G401 (cell line): ENCODE measurements around the gene PROZ. TPM values are rescaled to one million over a fixed set of nuclear protein-coding genes. Genes with fewer than 3 reads are reported as not detected.
"Not testable (repeated sequence)": the region's sequence is repeated elsewhere in the genome, so short reads cannot be mapped to it uniquely, and the experiment has no call there.

Source experiments
- DNase-seq: peaks from one replicate; pipeline ENCODE4 v3.0.0-alpha.2; 2015; ENCODE audit warnings: low spot score
- in situ Hi-C: cut with HindIII; loops from 2 replicates; pipeline ENCODE4 v1.10.0; 2016; ENCODE audit warnings: low sequenced_read_pairs, mixed read lengths
- total RNA-seq: library from RNA; depleted of rRNA; stranded (reverse); fragments of >200 nt; shearing (Covaris generic); gene quantifications from 2 replicates; pipeline ENCODE4 v1.2.3, GENCODE V29; 2014; rRNA removed

Gene PROZ
- total RNA-seq = not detected in 2 replicates

- no peak for DNase-seq
- in situ Hi-C loops = no loop called here
Measured at GRCh38 chr13:113157929-113158747, at the start of gene PROZ. PROZ (plus strand) TSS chr13:113158648; CDS start chr13:113158661, 13 bp downstream.

GRCh38 chr13:113109151-113110047 lies 49.0 kb upstream of the PROZ start:
- in situ Hi-C loops = no loop called here
- no peak for DNase-seq

GRCh38 chr13:113110048-113110851 lies 48.2 kb upstream of the PROZ start:
- DNase-seq = no peak
- in situ Hi-C loops = no loop called here

GRCh38 chr13:113110852-113111315 lies 47.6 kb upstream of the PROZ start:
- no peak for DNase-seq
- in situ Hi-C loops = no loop called here

- DNase-seq, in situ Hi-C loops: not testable (repeated sequence)
Measured at GRCh38 chr13:113111821-113112220, 46.6 kb upstream of the PROZ start.

GRCh38 chr13:113112475-113112874 lies 46.0 kb upstream of the PROZ start:
- DNase-seq, in situ Hi-C loops: not testable (repeated sequence)

GRCh38 chr13:113112893-113113845 lies 45.3 kb upstream of the PROZ start:
- in situ Hi-C loops = no loop called here
- DNase-seq = no peak

- no peak for DNase-seq
- in situ Hi-C loops = no loop called here
Measured at GRCh38 chr13:113113846-113114271, 44.6 kb upstream of the PROZ start.

- DNase-seq = no peak
- in situ Hi-C loops = no loop called here
Measured at GRCh38 chr13:113114511-113115362, 43.7 kb upstream of the PROZ start.

- DNase-seq = no peak
- in situ Hi-C loops = no loop called here
Measured at GRCh38 chr13:113115363-113116205, 42.9 kb upstream of the PROZ start.

GRCh38 chr13:113116206-113116800 lies 42.1 kb upstream of the PROZ start:
- in situ Hi-C loops = no loop called here
- DNase-seq = no peak

- DNase-seq = no peak
- in situ Hi-C loops = no loop called here
Measured at GRCh38 chr13:113116871-113117271, 41.6 kb upstream of the PROZ start.

GRCh38 chr13:113117335-113117872 lies 41.0 kb upstream of the PROZ start:
- DNase-seq = no peak
- in situ Hi-C loops = no loop called here

GRCh38 chr13:113117911-113118260 lies 40.6 kb upstream of the PROZ start:
- in situ Hi-C loops = no loop called here
- no peak for DNase-seq

GRCh38 chr13:113118261-113119021 lies 40.0 kb upstream of the PROZ start:
- DNase-seq = no peak
- in situ Hi-C loops = no loop called here
